NCI-H146 (cell line): ENCODE results near the gene SAMD14.

ENCODE experiments used
- DNase-seq: peaks from one replicate; lab custom pipeline; 2025; lab: John Stamatoyannopoulos, UW

The SAMD14 gene

DNA sequence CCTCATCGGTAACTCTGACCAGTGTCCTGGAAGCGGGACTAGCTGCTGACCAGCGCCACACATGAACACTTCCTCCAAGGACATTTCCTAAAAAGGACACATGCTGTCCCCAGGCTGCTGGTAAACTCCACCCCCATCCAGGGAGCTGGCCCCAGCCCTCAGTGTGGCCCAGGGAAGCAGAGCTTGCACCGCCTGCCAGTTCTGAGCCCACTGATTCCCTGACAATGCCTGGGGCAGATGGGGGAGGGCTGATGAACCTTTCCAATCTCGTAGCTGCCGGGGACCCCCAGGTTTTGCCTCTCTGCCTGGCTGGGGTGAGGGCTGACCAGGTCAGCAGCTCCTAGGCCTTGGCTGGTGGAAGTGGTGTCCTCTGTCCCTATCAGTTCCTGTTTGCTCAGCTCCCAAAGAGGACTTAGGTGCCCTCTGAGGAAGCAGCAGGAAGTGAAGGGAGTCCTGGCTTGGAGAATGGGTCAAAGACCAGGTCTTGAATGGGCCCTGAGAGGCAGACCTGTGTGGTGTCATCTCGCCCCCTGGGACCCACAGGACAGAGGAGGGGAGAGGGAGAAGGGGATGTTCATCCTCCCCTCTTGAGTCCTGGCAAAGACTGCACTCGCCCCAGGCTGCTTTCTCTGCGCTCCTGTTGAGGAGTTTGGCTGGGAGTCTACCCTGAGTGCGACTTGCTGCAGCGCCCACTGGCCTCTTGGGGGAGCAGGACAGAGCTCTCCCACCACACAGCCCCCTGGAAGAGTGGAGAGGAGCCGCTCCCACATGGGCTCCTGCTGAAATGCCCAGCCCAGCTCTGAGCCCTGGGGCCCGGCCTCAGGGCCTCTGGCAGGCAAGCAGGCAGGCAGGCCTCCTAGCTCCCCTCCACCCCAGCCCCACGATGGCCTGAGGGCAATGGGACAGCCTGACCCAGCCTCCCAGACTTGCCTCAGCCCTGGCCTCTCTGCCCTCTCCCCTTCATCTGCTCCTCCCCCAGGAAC is 18.0 kb downstream of the SAMD14 start:
- no peak for DNase-seq

DNA sequence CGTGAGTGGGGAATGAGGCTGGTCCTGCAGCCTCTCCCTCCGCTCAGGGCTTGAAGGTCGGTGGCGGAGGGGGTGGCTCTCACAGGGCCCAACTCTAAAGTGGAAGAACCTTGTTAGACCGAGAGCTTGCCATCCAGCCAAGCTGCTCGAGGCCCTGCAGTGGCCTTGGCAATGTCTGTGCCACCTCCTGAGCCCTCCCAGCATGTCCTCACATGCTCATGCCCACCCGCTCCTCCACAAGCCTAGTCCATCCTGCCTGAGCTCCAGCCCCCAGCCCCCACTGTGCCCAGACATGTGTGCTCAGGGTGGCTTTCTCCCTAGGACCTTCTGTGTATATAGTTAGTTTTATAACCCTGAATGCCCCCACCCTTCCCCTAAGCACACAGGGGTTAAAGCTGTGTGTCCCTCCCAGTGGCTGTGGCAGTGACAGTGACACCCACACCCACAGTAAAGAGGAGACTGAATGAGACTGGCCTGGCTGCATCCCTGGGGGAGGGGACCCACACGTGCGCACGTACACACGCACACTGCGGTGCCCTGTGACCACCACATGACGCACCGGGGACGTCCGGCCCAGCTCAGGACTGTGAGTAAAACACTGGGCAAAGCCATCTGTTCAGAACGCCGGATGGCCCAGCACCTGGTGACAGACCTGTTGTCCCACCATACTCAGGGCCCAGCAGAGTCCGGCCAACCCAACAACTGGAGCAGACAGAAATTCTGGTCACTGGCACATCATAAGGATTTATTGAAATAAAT is 19.2 kb downstream of the SAMD14 start:
- no peak for DNase-seq

DNA sequence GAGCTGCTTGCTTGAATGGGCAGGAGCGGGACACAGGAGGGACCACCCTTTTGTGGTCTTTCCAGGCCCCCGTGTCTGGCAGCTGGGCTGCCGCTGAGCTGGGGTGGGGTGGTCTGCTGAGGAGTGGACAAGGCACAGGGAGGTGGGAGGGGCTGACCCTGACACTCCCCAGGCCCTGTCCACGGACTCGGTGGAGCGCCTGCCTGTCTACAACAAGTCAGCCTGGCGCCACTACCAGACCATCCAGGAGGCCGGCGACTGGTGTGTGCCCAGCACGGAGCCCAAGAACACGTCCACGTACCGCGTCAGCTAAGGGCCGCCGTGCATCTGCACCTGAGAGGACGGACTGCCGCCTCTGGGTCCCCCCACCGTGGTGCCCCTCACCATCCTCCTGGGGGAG is 20.2 kb downstream of the SAMD14 start:
- DNase-seq, result no peak

DNA sequence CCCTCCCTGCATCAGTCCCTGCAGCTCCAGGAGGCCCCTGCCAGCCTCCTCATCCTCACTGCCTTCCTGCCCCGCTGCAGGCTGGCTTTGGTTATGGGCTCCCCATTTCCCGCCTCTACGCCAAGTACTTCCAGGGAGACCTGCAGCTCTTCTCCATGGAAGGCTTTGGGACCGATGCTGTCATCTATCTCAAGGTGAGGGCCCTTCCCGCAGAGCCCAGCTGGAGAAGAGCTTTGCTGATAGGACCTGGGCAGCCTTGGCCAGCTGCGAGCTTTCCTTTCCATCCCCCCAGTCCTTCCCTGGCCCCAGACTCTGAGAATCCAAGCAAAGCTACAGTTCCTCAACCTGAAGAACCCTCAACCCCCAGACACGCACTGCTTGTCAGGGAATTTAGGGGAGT is 20.8 kb downstream of the SAMD14 start:
- no peak for DNase-seq

DNA sequence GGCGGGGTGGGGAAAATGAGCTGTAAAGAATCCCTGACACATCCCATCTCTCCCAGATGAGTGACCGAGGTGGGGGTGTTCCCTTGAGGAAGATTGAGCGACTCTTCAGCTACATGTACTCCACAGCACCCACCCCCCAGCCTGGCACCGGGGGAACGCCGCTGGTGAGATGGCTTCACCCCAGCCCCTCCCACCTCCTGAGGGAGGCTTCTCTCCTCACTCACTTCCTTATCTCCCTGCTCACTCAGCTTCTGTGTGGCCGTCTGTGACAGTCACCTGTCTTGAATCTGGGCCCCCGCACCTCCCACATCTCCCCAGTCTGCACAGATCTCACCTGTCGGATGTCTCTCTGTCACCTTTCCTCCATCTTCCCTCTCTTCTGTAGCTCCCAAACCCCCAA is 21.4 kb downstream of the SAMD14 start:
- DNase-seq, result no peak

DNA sequence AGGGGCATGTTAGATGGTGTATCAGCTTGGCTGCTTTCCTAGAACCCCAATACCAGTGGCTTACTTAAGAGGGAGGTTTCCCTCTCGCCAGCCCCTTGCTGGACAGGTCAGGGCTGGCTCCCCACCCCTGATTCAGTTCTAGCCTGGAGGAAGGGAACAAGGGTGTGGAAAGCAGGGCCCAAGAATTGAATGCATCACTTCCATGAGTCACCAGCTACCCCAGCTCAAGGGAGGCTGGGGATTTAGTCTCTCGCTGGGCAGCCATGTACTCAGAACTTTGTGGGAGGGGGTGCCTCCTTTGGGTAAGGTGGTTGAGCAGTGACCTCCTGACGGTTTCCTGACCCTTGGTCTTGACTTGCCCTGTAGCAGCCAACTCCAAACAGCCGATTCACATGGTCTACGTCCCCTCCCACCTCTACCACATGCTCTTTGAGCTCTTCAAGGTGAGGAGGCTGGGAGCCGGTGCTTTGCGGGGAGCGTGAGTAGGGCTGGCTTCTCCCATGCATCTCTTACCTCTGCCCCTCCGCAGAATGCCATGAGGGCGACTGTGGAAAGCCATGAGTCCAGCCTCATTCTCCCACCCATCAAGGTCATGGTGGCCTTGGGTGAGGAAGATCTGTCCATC is 22.1 kb downstream of the SAMD14 start:
- no peak for DNase-seq

DNA sequence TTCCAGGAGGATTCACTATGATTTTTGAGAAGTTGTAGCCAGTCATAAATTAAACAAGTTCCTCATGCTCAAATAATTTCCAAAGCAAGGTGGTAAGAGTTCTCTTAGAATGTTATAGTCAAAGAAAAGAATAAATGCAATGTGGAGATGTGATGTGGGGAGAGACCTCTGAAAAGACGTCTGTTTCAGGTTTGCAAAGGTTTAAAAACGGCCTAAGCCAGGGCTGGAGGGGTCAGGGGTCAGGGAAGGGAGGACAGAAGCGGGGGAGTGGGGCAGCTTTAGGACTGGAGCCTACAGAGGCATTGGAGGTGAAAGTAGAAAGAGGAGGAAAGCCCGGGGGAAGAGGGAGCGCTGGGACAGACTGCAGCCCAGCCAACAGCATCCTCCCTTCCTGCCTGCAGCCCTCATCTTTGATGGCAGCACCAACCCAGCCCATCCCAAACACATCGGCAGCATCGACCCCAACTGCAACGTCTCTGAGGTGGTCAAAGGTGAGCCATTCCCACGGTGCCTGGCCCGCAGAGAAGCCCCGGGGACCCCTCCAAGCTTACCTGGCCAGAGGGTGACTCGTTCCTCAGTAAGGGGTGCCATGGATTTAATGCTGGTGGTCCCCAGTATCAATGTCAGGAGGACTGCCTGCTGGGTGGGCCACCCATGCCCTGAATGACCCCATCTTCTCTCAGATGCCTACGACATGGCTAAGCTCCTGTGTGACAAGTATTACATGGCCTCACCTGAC is 23.4 kb downstream of the SAMD14 start:
- no peak for DNase-seq

DNA sequence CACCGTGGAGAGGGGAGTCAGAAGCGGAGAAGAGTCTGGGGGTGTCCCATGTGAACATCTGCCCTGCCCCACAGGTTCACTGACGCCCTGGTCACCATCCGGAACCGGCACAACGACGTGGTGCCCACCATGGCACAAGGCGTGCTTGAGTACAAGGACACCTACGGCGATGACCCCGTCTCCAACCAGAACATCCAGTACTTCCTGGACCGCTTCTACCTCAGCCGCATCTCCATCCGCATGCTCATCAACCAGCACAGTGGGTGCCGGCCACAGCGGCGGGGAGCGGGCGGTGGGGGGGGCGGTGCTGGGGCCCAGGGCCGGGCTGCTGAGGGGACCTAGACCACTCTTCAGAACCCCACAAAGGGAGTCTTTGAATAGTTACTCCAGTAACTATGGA is 24.1 kb downstream of the SAMD14 start:
- no peak for DNase-seq

DNA sequence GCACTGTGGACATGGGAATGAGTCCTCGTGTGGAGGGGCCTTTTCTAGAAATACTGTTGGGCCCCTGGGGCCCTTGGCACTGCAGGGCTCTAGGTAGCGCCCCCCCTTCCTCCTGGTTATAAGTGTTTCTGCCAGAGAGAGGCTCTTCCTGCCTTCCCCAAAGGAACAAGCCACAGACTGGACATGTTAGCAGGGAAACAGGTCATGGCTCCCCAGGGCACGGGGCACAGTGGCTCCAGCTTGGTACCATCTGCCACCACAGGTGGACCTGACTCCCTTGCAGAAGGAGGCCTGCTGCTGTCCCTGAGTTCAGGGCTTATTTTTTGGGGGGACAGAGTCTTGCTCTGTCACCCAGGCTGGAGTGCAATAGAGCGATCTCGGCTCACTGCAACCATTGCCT is 26.0 kb downstream of the SAMD14 start:
- DNase-seq, result no peak

DNA sequence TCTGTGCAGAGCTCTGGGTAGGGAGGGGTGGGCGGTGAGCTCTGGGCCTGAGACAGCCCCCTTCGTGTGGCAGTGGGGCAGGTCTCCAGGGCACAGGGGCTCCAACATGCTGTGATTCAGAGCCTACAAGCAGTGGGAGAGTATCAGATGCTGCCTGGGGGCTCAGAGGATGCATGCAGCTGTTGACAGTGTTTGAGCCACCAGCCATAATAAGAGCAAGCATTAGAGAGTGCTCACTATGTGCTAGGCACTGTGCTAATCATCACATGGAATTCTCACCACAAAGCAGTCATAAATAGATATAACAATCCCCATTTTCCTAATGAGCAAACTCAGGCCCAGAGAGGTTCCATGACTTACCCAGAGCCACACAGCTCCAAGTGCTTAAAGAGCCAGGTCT is 26.7 kb downstream of the SAMD14 start:
- no peak for DNase-seq

DNA sequence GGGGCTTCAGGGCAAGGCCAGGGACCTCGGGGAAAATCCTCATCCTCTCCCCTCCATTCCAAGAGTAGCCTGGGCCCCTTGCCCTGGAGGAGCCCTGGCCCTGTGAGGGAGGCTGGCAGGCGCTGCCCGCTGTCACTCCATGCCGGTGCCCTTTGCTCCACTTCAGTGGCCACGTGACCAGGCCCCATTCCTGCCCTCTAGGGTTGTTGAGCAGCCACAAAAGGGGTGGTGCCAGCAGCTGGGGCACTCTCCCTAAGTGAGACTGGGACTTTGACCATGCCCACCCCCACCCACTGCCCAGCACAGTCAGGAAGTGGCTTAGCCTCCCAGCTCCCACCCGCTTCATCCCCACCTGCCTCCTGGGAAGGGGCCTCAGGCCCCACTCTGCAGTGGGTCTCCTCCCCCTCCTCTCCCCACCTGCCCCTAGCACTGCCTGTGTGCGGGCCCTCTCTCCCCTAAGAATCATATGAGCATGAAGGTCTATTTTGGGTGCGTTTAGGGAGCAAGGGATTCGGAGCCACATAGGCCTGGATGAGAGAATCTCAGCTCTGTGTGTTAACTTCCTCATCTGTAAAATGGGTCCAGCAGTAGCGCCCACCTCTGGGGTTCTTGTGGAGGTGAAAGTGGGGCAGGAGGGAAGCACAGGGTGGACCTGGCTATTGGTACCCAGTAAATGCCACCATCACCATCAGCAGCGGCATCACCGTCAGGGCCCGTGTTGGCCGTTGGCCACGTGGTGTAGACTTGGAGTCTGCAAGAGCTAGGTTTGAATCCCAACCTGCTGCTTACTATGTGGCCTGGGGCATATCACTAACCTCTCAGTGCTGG is 27.6 kb downstream of the SAMD14 start:
- DNase-seq, result no peak

DNA sequence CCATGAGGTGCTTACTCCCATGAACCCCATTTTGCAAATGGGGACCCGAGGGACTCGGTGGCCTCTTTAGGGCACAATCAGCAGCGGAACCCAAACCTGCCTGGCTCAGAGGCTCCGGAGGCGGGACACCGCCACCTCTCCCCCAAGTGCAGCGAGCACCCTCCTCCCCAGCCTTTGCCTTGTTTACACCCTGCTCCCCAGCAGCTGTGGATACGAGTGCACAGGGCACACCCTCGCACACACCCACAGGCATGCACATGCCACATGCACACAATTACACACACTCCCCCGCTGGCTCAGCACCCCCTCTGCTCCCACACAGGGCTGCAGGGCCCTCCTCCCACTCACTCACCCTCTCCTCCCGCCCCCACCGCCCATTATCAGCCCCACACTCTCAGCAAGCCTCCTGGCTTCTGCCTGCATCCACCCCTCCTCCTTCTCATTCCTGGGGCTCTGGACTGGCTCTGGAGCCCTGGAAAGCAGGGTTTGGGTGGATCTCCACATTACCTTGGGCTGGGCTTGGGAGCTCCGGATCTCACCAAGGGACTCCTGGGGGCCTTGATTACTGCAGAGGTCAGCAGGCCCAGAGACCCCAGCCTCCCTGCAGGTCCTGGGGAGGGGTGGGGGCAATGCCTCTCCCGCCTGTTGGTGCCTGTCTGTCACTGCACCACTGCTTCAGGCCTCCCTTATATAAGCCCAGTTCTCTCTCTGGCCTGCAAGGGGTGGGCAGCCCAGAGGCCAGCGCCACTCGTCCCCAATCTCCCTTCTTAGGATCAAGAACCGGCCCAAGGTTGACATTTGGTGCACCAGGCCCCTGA is 28.4 kb downstream of the SAMD14 start:
- no peak for DNase-seq

DNA sequence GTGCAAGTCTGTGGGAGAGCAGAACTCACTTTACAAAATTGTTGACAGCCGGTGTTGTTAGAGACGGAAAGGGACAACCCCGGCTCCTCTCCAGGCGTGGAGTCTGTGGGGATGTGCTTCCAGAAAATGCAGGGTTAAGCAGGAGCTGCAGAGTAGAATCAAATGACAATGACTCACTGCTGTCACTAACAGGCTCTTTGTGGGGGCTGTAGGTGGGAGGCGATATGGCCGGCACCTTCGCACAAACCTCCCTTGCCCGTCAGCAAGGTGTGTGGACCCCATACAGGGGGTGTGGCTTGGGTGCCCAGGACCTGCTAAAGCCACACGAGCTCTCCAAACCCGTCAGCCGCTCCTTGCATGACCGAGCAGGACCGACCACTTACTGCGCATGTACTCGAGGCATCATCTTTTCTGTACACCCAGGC is 29.0 kb downstream of the SAMD14 start:
- no peak for DNase-seq

DNA sequence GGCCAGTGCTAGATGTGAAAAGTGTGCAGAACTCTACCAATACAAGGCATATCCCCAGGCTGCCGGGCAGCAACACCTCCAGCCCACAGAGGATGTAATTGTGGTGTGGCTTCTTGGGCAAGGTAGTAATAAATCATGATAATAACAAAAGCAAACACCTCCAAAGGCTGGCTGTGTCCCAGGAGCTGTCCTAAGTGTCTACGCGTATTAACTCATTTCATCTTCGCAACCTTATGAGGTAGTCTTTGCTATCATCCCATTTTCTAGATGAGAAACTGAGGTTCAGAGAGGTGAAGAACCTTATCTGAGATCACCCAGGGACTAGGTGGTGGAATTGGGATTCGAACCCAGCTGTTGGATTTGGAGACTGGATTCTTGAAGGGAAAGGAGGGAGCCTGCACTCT is 29.5 kb downstream of the SAMD14 start:
- no peak for DNase-seq

DNA sequence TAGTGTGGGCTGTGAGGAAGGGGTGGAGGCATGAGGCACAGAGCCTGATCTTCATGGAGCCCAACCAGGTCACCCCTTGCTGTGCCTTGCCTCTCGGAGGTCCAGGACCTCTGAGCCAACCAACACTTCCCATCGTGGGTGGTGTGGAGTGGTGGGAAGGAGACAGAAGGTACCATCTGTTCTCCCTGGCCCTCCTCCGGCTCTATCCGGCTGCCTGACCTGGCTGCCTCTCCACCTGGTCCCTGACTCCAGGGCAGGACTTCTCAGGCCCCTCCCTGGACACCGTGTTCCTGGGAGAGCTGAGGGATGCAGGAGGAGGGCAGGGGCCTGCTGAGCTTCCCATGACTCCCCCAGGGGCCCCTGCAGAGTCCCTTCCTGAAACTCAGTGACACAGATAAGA is 31.0 kb downstream of the SAMD14 start:
- DNase-seq, result no peak

DNA sequence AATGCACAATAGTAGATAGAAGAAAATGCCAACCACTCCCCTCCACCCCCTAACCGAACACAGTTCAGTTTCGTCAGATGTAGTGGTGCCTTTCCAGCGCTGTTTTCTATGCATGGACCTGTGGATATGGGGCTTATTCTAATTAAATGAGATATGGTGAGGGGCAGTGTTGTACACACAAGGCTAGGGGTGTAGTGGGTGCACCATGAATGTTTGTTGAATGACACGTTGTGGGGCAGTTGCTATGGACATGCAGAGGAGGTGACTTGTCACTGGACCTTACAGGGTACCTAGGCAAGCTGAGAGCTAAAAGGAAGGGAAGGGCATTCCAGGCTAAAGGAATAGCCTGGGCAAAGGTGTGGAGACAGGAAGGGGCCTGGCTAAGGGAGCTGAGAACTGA is 31.4 kb downstream of the SAMD14 start:
- no peak for DNase-seq

DNA sequence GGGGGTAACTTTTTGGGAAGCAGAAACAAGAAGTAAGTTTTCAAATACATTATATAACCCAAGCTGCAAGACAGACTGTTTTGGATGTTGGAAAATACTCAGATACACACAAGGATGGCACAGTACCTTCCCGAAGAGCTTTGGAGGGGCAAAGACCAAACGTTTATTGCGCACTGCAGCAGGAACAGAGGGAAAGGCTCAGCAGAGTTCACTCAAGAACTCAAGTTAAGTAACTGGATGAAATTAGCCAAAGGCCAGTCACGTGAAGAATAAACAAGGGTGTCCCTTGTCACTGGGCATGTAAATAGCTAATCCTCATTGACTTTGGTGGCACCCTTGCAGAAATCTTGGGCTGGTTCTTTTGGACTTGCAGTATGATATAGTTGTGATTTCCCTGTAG is 32.0 kb downstream of the SAMD14 start:
- DNase-seq, result no peak

DNA sequence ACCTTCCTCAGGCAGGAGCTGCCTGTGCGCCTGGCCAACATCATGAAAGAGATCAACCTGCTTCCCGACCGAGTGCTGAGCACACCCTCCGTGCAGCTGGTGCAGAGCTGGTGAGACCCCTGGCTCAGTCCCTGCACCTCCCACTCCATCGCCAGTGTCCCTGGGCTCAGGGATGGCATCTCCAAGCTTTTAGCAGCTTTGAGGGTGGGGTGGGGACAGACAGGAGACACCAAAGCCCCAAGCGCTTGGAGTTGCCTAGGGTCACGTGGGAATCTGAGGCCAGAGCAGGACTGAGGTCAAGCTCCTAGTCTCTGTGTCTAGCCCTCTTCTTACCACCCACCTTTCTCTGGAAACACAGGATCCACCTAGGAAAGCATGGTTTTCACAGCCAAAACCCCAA is 32.5 kb downstream of the SAMD14 start:
- DNase-seq, result no peak

DNA sequence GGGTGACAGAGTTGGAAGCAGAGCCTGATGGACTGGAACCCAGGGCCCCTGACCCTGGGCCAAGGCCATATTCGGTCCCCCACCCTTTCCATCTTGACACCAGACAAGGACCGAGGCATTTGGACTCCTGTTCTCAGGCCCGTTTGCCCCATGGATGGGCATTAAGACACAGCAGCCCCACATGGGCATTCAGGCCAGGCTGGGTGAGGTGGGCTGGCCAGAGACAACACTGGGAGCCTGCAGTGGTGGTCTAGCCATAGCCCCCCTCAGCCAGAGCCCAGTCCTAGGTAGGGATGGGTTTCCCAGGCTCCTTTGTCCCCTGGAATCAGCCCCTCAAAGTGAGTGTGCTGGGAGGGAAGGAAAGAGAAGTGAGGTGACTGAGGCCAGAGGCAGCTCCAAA is 33.2 kb downstream of the SAMD14 start:
- no peak for DNase-seq

DNA sequence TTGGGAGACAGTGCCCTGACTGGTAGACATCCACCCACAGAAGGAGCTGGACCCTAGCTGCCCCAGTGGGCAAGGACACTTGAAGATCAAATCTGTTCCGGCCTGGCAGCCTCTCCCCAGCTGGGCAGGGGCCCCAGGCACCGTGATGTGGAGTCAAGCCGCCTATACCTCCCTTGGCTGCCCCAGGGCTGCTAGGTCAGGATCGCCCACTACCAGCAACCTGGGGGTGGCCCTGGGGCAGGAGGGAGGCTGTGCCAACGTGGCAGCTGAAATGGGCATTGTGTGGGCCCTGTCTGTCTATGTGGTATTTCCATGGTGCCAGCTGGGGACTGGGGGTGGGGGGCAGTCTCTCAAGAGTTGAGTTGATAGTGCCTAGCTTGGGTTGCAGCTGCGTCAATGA is 33.9 kb downstream of the SAMD14 start:
- no peak for DNase-seq
